VCaP (cell line): Measurements from ENCODE around the gene ARL15.

Experiments
- H3K27ac ChIP-seq: fragments of 450-650 bp; 2 replicates; pipeline ENCODE4 v1.5.1; 2017
- TF ChIP-seq, protein P1 (sequence below): fragments of 450-650 bp; conservative IDR thresholded peaks from 2 replicates; pipeline ENCODE4 v1.5.1; 2017; ENCODE audit warnings: mild to moderate bottlenecking, moderate library complexity

The ARL15 gene

DNA sequence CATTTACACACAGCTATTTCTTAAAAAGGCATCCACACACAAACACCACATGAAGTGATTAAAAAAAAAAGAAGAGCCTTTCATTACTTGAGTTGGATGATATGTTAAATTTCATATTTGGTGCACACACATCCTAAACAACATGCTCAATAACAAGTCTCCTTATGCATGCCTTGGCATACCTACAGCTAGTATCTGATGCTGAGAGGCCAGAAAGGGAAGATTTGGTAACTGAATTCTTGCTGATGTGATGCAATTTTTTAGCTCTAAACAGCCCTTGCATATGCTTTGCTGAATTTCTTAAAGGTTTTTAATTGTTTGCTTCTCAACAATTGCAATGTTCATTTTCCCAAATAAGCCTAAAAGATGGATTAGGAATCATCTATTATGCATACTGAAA is 338.8 kb downstream of the ARL15 start:
- TF ChIP-seq, protein P1, sequence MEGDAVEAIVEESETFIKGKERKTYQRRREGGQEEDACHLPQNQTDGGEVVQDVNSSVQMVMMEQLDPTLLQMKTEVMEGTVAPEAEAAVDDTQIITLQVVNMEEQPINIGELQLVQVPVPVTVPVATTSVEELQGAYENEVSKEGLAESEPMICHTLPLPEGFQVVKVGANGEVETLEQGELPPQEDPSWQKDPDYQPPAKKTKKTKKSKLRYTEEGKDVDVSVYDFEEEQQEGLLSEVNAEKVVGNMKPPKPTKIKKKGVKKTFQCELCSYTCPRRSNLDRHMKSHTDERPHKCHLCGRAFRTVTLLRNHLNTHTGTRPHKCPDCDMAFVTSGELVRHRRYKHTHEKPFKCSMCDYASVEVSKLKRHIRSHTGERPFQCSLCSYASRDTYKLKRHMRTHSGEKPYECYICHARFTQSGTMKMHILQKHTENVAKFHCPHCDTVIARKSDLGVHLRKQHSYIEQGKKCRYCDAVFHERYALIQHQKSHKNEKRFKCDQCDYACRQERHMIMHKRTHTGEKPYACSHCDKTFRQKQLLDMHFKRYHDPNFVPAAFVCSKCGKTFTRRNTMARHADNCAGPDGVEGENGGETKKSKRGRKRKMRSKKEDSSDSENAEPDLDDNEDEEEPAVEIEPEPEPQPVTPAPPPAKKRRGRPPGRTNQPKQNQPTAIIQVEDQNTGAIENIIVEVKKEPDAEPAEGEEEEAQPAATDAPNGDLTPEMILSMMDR = no peak
- H3K27ac ChIP-seq = no peak overlapping the region

DNA sequence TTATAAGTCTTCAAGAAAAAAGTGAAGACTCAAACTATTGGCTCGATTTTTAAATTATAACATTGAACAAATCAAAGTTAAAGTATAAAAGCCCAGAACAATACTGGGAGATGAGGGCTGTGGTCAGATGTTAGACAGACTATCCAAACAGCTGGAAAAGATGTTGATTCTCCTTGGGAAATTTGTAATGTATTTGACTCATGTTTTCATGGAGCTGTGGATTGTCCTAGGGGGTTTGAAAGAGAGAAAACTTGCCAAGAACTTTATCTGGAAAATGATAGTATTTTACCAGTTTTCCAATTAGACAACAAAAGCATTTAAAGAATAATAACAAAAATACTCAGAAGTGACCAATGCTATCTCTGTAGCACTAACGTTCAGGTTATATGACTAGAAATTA is 339.2 kb downstream of the ARL15 start:
- H3K27ac ChIP-seq = no peak overlapping the region
- TF ChIP-seq, protein P1 = no peak

DNA sequence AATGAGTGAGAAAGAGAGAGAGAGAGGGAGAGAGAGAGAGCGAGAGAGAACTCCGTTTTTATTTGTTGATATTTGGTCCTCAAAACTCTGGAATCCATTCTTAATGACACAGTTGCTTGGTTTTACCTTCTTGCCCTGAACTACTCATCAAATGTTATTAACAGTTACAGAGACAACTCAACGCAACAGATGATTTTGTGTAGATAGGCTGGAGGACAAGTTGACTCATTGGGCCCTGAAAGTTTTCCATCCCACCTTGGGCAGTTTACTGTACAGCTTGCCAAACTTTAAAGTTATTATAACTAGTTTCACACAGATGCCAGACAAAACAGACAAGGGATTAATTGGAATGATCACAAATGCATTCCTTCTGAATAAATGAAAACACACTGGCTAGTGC is 339.9 kb downstream of the ARL15 start:
- TF ChIP-seq, protein P1 = no peak

DNA sequence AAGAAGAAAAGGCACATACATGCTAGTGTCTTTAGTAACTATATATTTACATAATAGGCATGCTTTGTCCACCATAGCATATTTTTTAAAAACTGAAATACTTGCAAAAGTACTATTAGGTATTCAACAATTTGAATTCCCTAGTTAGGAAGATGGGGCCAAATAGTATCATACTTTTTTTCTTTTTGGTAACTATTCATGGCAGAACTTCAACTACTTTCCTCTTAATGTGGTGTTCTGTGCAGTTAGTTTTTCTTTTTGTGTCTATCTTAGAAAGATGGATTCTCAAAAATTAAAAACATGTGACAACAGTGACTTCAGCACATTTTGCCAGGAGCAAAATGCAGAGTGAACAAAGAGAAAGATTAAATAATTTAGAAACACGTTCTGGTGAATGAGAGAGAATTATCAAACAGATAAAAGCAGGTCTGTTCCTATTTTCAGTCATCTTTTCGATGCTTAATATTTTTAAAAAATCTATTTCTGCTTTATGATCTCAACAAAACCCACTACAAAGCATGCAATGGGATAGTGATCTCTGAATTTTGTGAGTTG is 341.1 kb downstream of the ARL15 start:
- TF ChIP-seq, protein P1 = no peak
- H3K27ac ChIP-seq = no peak overlapping the region

More for the DNA sequence above, 339.9 kb downstream of the ARL15 start:
- no peak overlapping the region for H3K27ac ChIP-seq

DNA sequence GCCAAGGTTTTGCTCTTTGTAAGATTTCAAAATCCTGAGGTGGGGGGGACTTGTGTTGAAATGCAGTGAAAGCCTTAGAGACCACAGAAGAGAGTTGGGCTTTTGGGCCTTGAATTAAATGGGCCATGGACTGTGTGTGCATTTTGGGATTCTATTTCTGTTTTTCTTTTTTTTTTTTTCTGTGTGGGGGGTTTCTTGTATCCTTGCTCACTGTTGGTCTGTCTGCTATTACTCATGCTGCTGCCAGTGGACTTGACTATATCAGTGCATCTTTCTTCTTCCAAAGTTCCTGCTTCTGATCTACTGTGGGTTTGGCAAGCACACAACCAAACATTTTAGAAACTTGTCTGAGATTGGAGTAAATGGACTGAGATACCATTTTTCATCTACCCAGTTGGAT is 344.9 kb downstream of the ARL15 start:
- no peak overlapping the region for H3K27ac ChIP-seq
- TF ChIP-seq, protein P1 = no peak

DNA sequence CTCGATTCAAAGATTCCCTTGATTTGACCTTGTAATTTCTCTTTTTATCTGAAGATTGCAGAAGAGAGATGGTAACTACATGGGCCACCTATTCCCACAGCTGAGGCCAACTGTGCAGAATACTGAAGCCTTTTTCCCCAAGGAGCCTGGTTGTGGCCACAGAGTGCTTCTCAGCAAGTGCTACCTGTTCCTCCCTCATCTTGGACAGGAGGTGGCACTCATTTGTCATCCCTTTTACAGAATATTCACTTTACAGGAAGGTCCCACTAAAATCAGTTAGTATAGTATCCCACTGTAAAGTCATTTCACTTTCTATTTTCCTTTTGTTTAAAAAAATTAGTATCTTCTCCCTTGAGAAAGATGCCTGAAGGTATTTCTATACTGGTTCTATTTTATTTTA is 346.4 kb downstream of the ARL15 start:
- TF ChIP-seq, protein P1 = peak; percentile 18; the same call in 1 of the 2 replicates
- no peak overlapping the region for H3K27ac ChIP-seq

DNA sequence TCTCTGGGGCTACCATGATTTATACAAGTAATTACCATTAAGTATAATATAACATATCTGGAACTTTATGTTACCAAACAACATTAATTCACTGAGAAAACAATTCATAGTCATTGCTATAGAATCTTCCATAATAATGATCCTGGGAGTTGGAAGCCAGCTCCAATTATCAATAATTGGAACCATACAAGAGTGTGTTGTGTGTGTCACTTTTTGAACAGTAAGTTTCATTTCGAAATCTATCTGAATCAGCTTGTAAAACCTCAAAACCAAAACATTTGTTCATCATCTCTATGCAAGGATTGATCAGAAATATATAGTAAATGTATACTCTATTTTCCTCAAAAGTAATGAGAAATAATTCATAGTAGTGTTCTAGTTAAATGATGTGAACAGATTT is 348.1 kb downstream of the ARL15 start:
- H3K27ac ChIP-seq = no peak overlapping the region
- TF ChIP-seq, protein P1 = no peak
